ENCODE measurements around the gene RDM1. TPM values are rescaled to one million over a fixed set of nuclear protein-coding genes. Genes with fewer than 3 reads are reported as not detected.

The RDM1 gene
- total RNA-seq, 1 donor from 2014 or later, result 2.9 TPM

Other genes with a start within 250 kb of the RDM1 start
- gene RASL10B, start 199.1 kb downstream of the RDM1 start, total RNA-seq, result 0.71 and 0.72 TPM in 2 replicates
- not detected in 2 replicates for gene GAS2L2, start 177.5 kb downstream of the RDM1 start, total RNA-seq
- not detected in 2 replicates for gene C17orf50, start 169.9 kb downstream of the RDM1 start, total RNA-seq
- gene MMP28, start 135.1 kb downstream of the RDM1 start, total RNA-seq, result not detected in 2 replicates
- gene TAF15, start 121.3 kb downstream of the RDM1 start, total RNA-seq, result 326 and 338 TPM in 2 replicates
- 0.14 TPM in 1 of 2 replicates, not detected in the other for gene HEATR9, start 61.9 kb downstream of the RDM1 start, total RNA-seq
- gene CCL5, start 50.4 kb downstream of the RDM1 start, total RNA-seq, result 19.6 and 20.7 TPM in 2 replicates
- not detected in 2 replicates for gene LYZL6, start 12.9 kb upstream of the RDM1 start, total RNA-seq
- gene CCL16, start 50.7 kb upstream of the RDM1 start, total RNA-seq, result not detected in 2 replicates
- gene CCL14, start 56.0 kb upstream of the RDM1 start, total RNA-seq, result not detected in 2 replicates
- gene CCL15, start 70.8 kb upstream of the RDM1 start, total RNA-seq, result not detected in 2 replicates
- not detected in 2 replicates for gene CCL23, start 87.2 kb upstream of the RDM1 start, total RNA-seq
- gene CCL18, start 133.5 kb upstream of the RDM1 start, total RNA-seq, result not detected in 2 replicates
- 403 and 414 TPM in 2 replicates for gene CCL3, start 159.4 kb upstream of the RDM1 start, total RNA-seq
- gene CCL4, start 173.1 kb upstream of the RDM1 start, total RNA-seq, result 351 and 370 TPM in 2 replicates
- 8.9 and 9.8 TPM in 2 replicates for gene TBC1D3B, start 245.9 kb upstream of the RDM1 start, total RNA-seq

Data from activated CD4-positive, alpha-beta T cell treated with anti-CD3 and anti-CD28 coated beads, Interleukin-2, amount 10 ng/mL, durations not matched to agents 24 days and 14 days (primary cell).